Heart right ventricle (tissue), 16 donors: ENCODE data around the gene BLOC1S4. TPM values are rescaled to one million over a fixed set of nuclear protein-coding genes. Genes with fewer than 3 reads are reported as not detected.

Experiments used
- ATAC-seq, 8 donors: fragments of 200-7000 bp; cut with Tn5 transposase; one replicate each; pipeline ENCODE4 v1.9.1; 2020; ENCODE audit warnings: mild to moderate bottlenecking in 8 of 8, moderate library complexity in 8 of 8, moderate number of reproducible peaks in 1 of 8
- DNase-seq, 2 donors: peaks; one replicate each; pipeline ENCODE4 v3.0.0-alpha.2; 2020
- H3K27ac ChIP-seq, 10 donors: fragments of 200-600 bp; sonication (generic) in 2 of 10; one replicate each; pipeline versions ENCODE4 v1.5.0 to v1.8.0; 2020 to 2022; ENCODE audit warnings: mild to moderate bottlenecking in 3 of 10
- H3K27me3 ChIP-seq, 7 donors: fragments of 200-600 bp; one replicate each; pipeline ENCODE4 v1.8.0; 2021 to 2022; ENCODE audit warnings: mild to moderate bottlenecking in 2 of 7
- H3K36me3 ChIP-seq, 9 donors: fragments of 200-600 bp; sonication (generic) in 1 of 9; one replicate each; pipeline versions ENCODE4 v1.5.0 to v1.8.0; 2020 to 2022; ENCODE audit warnings: mild to moderate bottlenecking in 2 of 9
- H3K4me1 ChIP-seq, 9 donors: fragments of 200-600 bp; sonication (generic) in 1 of 9; one replicate each; pipeline versions ENCODE4 v1.5.0 to v1.8.0; 2020 to 2022; ENCODE audit warnings: mild to moderate bottlenecking in 4 of 9
- H3K4me3 ChIP-seq, 10 donors: fragments of 200-600 bp; sonication (generic) in 2 of 10; one replicate each; pipeline versions ENCODE4 v1.5.0 to v1.8.0; 2020 to 2022; ENCODE audit warnings: mild to moderate bottlenecking in 7 of 10, moderate library complexity in 2 of 10
- H3K9me3 ChIP-seq, 11 donors: fragments of 200-600 bp in 10 of 11; sonication (generic) in 2 of 11; one replicate each; pipeline versions ENCODE4 v1.5.0 to v1.8.0; 2013 to 2022; ENCODE audit warnings: mild to moderate bottlenecking in 2 of 11, control low read depth in 1 of 11, moderate library complexity in 1 of 11
- CTCF ChIP-seq, 9 donors: fragments of 200-600 bp; sonication (generic) in 2 of 9; IDR thresholded peaks; one replicate each; pipeline versions ENCODE4 v1.5.0 to v1.8.0; 2021 to 2022; ENCODE audit warnings: antibody characterized with exemption in 9 of 9, mild to moderate bottlenecking in 5 of 9, moderate library complexity in 1 of 9
- WGBS, 2 donors: extraction: QIAGEN DNeasy Blood & Tissue Kit; methylation state at CpG; one replicate each; pipeline ENCODE4 v1.1.7; 2013; ENCODE audit warnings: inconsistent platforms in 1 of 2; 5-methylcytosine and 5-hydroxymethylcytosine counted together
- intact Hi-C, 10 donors: fragments of 100-400 bp; cut with DNase I; formaldehyde crosslinking; loops; one replicate each; pipeline versions ENCODE4 v1.11.1 to v1.14.2; 2022
- polyA plus RNA-seq, 2 donors: library from polyadenylated mRNA; stranded (reverse); fragments of 200-250 nt; gene quantifications; one replicate each; pipeline ENCODE4 v1.2.3, GENCODE V29; 2013
- total RNA-seq, 10 donors: library from RNA; stranded (reverse); fragmentation: NEBNext Ultra II Directional in 3 of 10; extraction: Animal tissue kit (Norgen Biotek cat#: 25700) in 3 of 10; gene quantifications; one replicate each; pipeline versions ENCODE4 v1.2.1 to v1.2.4, GENCODE V29; 2021 to 2023
- donor health status: Arrhythmogenic right ventricular cardiomyopathy.
- donor health status: ischemic (EF 13 %, LVEDD 7.1; RV severe dilation, severe dysfunction).
- donor health status: healthy with polysubstance abuse.
- donor health status: DM: no; HTN: yes; CAD: no.
- donor health status: DM: no; HTN: no; CAD: no.
- donor health status: ischemic (EF 25% LVEDD 6.9; RV normal size, moderate dysfunction).
- donor health status: ischemic (EF 25% LVEDD 5.7; RV mildly dilated, moderate dysfunction).
- donor health status: healthy.
- donor health status: DM: yes; HTN: yes; CAD: no.
- donor health status: Ischemic cardiomyopathy.
- donor health status: ischemic (EF 35%, LVEDD 5.7; RV mildly dilated, moderate dysfunction).
- donor health status: nonischemic (EF 11% LVEDD 7.7; RV severe dilation, severe dysfunction).
- donor health status: DM: yes; HTN: yes; CAD: no.
- donor health status: PGD.
- donor health status: ischemic (EF 29% LVEDD 5.4; RV normal size, mild dysfunction).
- donor health status: nonischemic (EF 23%, LVEDD 6.1; RV moderate dilation, normal function).

BLOC1S4 gene
- total and polyA plus RNA-seq, 12 donors: 4.4 to 10.2 (median 7.0) TPM

DNA sequence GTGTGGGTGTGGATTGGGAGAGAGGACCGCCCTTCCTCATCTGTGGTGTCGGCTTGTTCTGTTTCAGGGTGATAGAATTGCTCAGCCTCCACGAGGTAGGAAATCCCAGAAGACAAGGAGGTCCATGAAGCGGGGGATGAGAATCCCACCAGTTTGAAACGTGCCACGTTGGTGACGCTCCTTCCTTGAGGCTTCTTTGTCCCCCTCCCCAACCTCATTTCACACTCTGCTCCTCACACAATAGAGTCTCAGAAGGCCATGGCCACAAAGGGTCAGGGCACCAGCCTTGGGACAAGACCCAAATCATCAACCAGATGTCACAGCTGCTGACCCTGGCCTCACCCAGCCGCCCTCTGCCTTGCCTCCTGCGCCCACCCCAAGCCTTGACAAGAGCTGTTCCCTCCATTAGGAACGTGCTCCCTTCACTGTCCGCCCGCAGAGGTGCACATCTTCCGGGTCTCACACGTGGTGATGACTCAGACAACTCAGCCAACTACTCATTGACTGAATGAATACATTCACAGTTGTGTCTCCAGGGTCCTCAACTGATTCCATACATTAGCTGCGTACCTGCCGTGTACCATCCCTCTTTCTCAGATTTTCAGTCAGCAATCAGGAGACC is 18.3 kb downstream of the BLOC1S4 start:
- no peak for TF ChIP-seq CTCF (IDR thresholded peaks at IDR 0.05)
- 80 to 82% methylated on average over 16 of the region's 16 CpGs for WGBS, 2 donors
- intact Hi-C loops: loop anchor here in 1 of 10 donors (5.0 kb wide), 1 partner anchor 38 kb away; no protein-coding TSS in a partner anchor

GRCh38 chr4:6739920-6740319 is 23.9 kb downstream of the BLOC1S4 start:
- ATAC-seq (no peak), DNase-seq (no peak)
- WGBS, 2 donors: 85 to 89% methylated on average over 4 of the region's 4 CpGs
- no peaks in the 10 kb centered on the region for H3K27me3 ChIP-seq
- no peak overlapping the region for H3K27ac ChIP-seq
- H3K9me3 ChIP-seq: no peaks in the 10 kb centered on the region
- no peaks in the 10 kb centered on the region for H3K4me1 ChIP-seq
- H3K4me3 ChIP-seq: no peak overlapping the region
- no peak for TF ChIP-seq CTCF (IDR thresholded peaks at IDR 0.05)
- no peaks in the 10 kb centered on the region for H3K36me3 ChIP-seq
- intact Hi-C loops: no loop called here

More for the DNA sequence above, 18.3 kb downstream of the BLOC1S4 start:
- Histone ChIP-seq H3K27ac (no peak overlapping the region), H3K36me3 (no peaks in the 10 kb centered on the region), H3K9me3 (no peaks in the 10 kb centered on the region), H3K4me3 (no peak overlapping the region), H3K27me3 (no peaks in the 10 kb centered on the region), H3K4me1 (peaks cover 0 to 11% (median 4%) of the 10 kb centered on the region in 9 donors)
- ATAC-seq: no peak
- no peak for DNase-seq

DNA sequence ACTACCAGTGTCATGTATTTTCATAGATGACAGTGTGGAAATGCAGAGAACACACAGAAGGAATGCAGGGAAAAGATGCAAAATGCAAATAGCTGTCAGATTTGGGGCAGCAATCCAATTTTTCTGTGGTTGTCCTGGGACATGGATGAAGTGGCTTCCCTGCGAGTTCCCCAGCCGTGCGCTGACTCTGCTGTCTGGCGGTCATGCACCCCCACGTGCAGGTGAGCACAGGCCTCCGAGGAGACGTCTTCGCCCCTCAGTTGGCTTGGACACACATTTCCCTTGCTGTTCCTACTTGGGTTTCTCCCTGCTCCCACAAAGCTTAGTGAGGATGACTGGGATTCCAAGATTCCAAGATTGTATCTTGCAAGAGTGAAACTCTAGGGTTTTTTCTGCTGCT is 24.4 kb downstream of the BLOC1S4 start:
- 86 to 94% methylated on average over 8 of the region's 8 CpGs for WGBS, 2 donors
- H3K27me3 ChIP-seq: no peaks in the 10 kb centered on the region
- no peak for TF ChIP-seq CTCF (IDR thresholded peaks at IDR 0.05)
- H3K9me3 ChIP-seq: no peaks in the 10 kb centered on the region
- H3K4me3 ChIP-seq: no peak overlapping the region
- H3K36me3 ChIP-seq: no peaks in the 10 kb centered on the region
- intact Hi-C loops: no loop called here
- no peaks in the 10 kb centered on the region for H3K4me1 ChIP-seq
- H3K27ac ChIP-seq: no peak overlapping the region
- DNase-seq (no peak), ATAC-seq (no peak)

GRCh38 chr4:6742507-6742906 is 26.5 kb downstream of the BLOC1S4 start:
- DNase-seq: no peak
- Histone ChIP-seq H3K4me1 (peaks cover 7 to 12% (median 11%) of the 10 kb centered on the region in 9 donors), H3K9me3 (no peaks in the 10 kb centered on the region), H3K36me3 (no peaks in the 10 kb centered on the region), H3K27ac (no peak overlapping the region), H3K4me3 (no peak overlapping the region), H3K27me3 (no peaks in the 10 kb centered on the region)
- ATAC-seq: no peak
- 61 to 78% methylated on average over 2 of the region's 2 CpGs for WGBS, 2 donors
- TF ChIP-seq CTCF (IDR thresholded peaks at IDR 0.05): no peak
- intact Hi-C loops: no loop called here
